Posterior cingulate gyrus (tissue), 11 donors: ENCODE measurements around the gene SLPI.

Experiments
- DNase-seq, 10 donors: peaks; one replicate each; pipeline versions ENCODE4 v3.0.0 to v3.0.0-alpha.2; 2020 to 2021; ENCODE audit warnings: mixed read lengths in 3 of 10
- intact Hi-C: fragments of 100-400 bp; cut with DNase I; formaldehyde crosslinking; loops from one replicate; pipeline ENCODE4 v1.15.1; 2023

The SLPI gene, protein sequence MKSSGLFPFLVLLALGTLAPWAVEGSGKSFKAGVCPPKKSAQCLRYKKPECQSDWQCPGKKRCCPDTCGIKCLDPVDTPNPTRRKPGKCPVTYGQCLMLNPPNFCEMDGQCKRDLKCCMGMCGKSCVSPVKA

GRCh38 chr20:45254383-45255262, at the start of gene SLPI:
TSS of gene SLPI (minus strand) at chr20:45254564. CDS start at chr20:45254543, 21 bp downstream.
- no peak for DNase-seq
- intact Hi-C loops = no loop called here

GRCh38 chr20:45303586-45304463, 49.5 kb upstream of the SLPI start:
- intact Hi-C loops = no loop called here
- no peak for DNase-seq

DNA sequence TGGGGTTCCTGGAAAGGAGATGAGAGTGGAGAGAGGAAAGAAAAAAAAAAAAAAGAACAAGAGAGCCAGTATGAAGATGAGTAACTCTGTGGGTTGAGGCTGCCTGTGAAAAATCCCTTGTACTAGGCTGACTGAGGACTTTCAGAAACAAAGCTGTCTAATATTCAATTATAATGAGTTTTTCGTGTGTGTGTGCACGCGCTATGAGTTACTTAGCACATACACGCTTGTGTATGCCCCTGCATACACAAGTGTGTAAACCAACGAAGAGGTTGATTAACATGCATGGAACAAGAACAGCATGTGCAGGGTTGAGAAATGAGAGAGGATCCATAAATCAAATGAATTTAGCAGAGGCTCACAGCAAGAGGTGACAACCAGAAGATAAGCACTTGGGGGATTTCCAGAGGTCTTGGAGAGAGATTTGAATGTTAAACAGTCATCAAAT, 47.5 kb upstream of the SLPI start:
- no peak for DNase-seq
- intact Hi-C loops = no loop called here

- DNase-seq = peak in 1 of 10 donors; percentile 62
- intact Hi-C loops = no loop called here
These were observed 46.6 kb upstream of the SLPI start for GRCh38 chr20:45300961-45301360.

DNA sequence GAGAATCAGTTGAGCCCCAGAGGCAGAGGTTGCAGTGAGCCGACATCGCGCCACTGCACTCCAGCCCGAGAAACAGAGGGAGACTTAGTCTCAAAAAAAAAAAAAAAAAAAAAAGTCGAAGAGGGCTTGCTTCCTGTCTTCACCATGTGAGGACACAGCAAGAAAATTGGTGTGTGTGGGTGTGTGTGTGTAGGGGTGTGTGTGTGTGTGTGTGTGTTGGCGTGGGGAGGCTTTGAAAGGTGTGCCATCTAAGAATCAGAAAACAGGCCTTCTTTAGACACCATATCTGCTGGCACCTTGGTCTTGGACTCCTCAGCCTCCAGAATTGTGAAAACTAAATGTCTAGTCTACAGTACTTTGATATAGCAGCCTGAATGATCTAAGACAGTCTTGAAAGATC, 45.4 kb upstream of the SLPI start:
- no peak for DNase-seq
- intact Hi-C loops = no loop called here

- DNase-seq = peak in 1 of 10 donors; percentile 71
- intact Hi-C loops = no loop called here
These were observed 43.6 kb upstream of the SLPI start for GRCh38 chr20:45297786-45298497.

GRCh38 chr20:45294659-45295058, 40.3 kb upstream of the SLPI start:
- no peak for DNase-seq
- intact Hi-C loops = loop anchor here (5.0 kb wide), 3 partner anchors 197 to 282 kb away; no protein-coding TSS in a partner anchor

DNA sequence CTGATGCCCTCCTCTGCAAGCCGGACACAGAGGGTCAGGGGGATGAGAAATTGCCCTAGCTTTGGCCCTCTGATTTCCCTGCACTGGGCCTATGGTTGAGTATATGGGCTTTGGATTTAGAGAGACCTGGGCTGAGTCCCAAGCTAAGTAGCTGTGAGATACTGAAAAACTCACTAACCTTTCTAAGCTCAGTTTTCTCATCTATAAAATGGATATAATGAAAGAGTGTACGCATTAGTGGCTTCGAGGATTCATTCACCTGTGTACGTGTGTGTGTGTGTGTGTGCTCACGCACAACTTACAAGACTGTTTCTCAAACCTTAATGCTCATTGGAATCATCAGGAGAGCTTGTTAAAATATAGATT, 39.6 kb upstream of the SLPI start:
- no peak for DNase-seq
- intact Hi-C loops = loop anchor here (5.0 kb wide), 3 partner anchors 197 to 282 kb away; no protein-coding TSS in a partner anchor

DNA sequence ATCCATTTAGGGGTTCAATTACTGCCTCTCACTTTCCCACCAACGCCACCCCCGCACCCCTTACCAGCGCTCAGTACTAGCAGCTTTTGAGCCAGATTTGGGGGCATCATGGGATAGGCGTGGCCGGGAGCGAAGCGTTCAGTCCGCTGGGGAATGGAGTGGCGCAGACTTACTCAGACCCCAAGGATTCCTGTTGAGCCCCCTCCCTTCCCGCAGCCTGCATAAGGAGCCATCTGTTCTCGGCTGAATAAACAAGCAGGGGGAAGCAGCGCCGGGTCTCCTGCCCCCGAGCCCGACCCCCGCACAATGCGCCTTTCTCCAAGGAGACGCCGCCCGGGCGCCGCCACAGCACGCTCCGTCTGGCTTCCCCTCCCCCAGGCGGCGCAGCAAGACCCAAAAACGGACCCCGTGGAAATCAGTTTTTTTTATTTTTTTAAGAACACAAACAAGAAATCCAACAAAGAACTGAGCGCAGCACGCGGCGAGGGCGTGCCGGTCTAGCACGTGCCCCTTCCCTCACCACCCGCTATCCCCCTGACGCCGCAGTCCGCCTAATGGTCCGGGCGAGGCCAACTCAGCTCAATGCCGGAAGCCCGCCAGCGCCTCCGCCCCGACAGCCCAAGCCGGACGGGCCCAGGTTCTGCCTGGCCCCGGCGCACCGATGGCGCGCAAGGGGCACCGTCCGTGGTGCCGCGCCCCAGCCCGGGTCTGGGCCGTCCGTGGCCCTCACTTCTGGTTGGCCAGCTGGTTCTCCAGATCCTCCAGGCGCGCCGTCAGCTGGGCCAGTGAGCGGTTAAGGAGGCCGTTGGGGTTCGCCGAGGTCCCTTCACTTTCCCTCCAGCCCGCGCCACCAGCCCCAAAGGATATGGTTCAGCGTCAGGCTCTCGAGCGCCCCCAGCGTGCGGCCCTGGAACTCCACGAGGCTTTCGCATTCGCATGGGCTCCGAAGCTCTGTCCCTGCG, 39.0 kb upstream of the SLPI start:
- intact Hi-C loops = loop anchor here (5.0 kb wide), 3 partner anchors 196 to 281 kb away; no protein-coding TSS in a partner anchor
- DNase-seq = peak; percentile 58 to 97 (median 84)

- intact Hi-C loops = loop anchor here (5.0 kb wide), 3 partner anchors 195 to 280 kb away; no protein-coding TSS in a partner anchor
- no peak for DNase-seq
These were observed 38.0 kb upstream of the SLPI start for GRCh38 chr20:45292343-45292742.

DNA sequence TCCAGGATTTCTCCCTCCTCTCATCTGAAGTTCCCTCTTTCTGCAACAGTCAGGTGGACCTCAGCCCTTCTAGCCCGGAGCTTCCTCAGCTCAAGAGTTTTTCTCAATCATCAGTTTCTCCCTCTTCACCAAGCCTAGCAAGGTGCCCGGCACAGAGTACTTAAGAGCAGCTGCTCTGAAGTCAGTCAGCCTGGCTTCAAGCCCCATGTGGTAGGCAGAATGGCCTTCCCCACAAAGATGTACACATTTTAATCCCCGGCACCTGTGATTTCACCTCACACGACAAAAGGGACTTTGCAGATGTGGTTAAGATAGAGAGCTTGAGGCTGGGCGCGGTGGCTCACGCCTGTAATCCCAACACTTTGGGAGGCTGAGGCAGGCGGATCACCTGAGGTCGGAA, 37.2 kb upstream of the SLPI start:
- no peak for DNase-seq
- intact Hi-C loops = loop anchor here (5.0 kb wide), 3 partner anchors 194 to 279 kb away; no protein-coding TSS in a partner anchor

- intact Hi-C loops = loop anchor here (5.0 kb wide), 3 partner anchors 194 to 279 kb away; no protein-coding TSS in a partner anchor
- DNase-seq = peak; percentile 61 to 97 (median 80)
These were observed 36.5 kb upstream of the SLPI start for GRCh38 chr20:45290677-45291355.

- no peak for DNase-seq
- intact Hi-C loops = loop anchor here (5.0 kb wide), 3 partner anchors 193 to 278 kb away; no protein-coding TSS in a partner anchor
These were observed 35.7 kb upstream of the SLPI start for GRCh38 chr20:45289942-45290676.

- intact Hi-C loops = no loop called here
- DNase-seq = no peak
These were observed 34.5 kb upstream of the SLPI start for GRCh38 chr20:45288860-45289259.

DNA sequence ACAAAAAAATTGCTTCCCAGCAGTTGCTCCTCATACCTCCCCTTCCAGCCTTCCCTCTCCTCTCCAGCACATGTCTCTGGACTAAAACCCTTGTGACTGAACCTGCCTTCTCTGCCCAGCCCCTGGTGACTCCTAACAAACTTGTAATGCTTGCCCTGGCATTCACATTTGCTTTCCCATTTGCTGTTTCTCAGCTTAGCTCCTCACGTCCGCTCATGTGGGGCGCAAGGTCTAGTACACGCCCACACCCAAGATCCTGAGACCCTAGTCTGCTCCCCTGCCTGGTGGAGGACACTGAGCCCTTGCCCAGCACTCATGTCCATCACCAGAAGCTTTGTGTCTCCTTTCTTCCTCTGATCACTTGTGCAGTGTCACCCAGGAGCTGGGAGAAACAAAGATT, 34.0 kb upstream of the SLPI start:
- no peak for DNase-seq
- intact Hi-C loops = no loop called here

DNA sequence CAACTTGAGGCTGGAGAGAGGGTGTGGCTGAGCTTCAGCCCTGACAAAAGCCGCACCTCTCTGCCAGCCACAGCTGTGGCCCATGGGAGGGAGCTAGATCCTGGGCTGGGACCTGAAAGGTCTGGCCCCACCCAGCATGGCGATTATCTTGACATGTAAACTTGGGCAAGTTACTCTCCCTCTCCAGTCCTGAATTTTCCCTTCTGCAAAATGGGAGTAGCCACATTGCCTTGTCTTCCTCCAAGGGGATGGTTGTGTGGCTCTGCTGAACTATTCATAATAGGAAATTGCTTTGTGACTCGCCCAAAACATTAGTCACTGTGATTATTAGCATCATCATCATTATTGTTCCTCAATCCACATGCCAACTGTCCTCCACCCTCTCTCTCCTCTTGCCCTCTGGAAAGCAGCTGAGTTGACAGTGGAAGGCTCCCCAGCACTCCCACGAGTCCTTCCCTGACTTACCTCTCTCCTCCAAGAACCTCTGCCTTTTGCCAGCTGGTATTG, 29.2 kb upstream of the SLPI start:
- no peak for DNase-seq
- intact Hi-C loops = no loop called here
